ENCODE data around the gene ZNF662.

The ZNF662 gene

DNA sequence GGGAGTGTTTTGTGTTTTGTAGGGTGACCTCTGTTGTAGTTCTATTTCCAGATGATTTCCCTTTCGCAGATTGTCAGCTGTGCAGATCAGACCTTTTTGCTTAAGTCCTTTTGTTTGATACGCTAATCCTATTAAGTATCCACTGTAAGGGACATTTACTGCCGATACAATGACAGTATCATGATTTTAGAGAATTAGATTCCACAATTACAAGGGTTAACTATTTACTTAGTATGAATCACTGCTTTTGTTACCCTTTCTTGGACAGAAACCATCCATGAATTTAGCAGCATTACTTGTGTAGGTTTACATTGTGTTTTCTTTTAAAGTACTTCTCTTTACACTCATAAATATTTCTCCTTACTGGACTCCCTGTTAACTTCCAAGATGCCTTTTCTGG lies 31.4 kb downstream of the ZNF662 start:
- DNase-seq (ENCODE audit: low spot score), result no peak

DNA sequence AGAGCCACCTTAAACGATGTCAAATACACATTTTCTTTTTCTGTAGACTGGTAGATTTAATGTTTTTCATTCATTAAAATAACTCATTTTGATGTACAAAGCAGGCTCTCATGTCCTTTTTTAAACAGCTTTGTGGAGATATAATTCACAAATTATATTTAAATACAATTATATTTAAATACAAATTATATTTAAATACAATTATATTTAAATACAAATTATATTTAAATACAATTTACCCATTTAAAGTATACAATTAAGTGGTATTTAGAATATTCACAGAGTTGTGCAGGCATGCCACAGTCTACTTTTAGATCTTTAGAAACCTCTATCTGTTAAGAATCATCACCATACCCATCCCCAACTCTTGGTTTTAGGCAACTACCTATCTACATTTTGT lies 36.8 kb downstream of the ZNF662 start:
- no peak for DNase-seq (ENCODE audit: low spot score)

DNA sequence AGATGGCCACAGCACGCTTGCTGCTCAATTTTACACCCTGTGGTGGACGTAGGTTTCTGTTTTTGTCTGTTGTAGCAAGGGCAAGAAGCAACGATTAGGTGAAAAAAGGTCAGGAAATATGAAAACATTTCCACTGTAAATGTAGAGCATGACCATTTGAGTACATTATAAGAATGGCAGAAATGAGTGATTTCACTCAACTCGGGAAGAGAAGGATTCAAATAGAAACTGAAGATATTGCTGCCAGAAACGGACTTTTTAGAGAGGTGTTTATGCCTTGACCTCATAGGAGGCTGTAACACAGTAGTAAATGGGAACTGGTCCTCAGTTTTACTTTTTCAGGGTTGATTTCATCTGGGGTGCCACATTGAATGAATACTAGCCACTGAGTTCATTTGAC lies 40.1 kb downstream of the ZNF662 start:
- no peak for DNase-seq (ENCODE audit: low spot score)

DNA sequence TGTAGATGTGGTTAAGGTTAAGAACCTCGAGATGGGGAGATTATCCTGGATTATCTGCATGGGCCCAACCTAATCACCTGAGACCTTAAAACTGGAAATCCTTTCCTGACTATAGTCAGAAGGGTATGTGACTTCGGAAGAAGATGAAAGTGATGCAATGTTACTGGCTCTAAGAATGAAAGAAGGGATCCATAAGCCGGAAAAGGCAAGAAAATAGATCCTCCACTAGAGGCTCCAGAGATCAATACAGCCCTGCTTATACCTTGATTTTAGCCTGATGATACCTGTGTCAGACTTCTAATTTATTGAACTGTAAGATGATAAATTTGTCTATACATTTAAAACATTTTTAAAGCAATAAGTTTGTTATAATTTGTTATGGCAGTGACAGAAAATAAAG lies 51.6 kb downstream of the ZNF662 start:
- no peak for DNase-seq (ENCODE audit: low spot score)

DNA sequence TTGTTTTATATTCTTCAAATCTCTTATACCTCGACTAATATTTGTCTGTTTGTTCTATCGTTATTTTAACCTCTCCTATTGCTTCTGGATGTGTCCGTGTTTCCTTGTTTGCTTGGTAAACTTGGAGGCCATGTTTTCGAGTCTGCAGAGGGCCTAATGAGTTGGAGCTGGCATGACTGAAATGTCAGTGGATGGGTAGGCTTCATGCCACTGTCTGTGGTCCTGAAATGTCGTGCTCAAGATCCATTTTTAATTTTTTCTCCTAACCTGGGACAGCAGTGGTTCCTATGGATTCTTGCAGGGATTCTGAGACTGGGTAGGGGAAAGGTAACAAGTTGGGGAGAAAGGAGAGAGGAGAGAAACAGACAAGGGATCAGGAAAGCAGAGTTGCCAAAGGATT lies 54.3 kb downstream of the ZNF662 start:
- DNase-seq (ENCODE audit: low spot score), result no peak

DNA sequence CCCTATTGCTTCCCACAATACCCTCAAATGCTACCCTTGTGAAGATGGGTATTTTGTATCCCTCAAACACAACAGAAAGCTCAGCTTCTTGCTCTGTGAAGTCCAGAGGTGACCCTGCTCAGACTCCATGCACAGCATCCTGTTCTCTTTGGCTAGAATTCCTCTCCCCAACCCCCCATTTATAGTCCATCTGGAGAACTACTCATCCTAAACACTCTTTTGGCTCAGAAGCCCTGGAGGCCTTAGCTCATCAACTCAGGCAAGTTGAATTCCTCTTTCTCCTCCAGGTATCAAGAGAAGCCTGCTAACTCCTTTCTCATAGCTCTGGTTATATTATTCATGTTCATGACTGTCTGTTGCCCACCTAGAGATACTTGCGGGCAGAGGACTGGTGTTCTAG lies 54.8 kb downstream of the ZNF662 start:
- no peak for DNase-seq (ENCODE audit: low spot score)

DNA sequence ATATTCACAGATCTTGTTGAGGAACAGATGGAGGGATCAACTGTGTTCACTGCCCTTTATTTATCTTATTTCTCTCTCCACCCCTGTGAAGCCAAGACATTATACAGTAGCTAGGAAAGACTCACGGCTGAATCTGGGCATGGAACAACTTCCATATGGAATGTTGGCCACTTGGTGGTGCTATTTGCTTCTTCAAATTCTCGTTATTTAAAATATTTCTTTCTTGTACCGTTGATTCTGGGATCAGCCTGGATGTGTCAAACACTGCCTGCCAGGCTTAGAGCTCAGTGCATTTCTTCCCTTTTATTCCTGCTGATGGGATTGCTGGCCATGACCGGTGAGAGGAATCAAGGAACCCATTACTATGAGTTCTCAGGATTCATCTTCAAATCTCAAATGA lies 55.7 kb downstream of the ZNF662 start:
- DNase-seq (ENCODE audit: low spot score), result peak; percentile 53

DNA sequence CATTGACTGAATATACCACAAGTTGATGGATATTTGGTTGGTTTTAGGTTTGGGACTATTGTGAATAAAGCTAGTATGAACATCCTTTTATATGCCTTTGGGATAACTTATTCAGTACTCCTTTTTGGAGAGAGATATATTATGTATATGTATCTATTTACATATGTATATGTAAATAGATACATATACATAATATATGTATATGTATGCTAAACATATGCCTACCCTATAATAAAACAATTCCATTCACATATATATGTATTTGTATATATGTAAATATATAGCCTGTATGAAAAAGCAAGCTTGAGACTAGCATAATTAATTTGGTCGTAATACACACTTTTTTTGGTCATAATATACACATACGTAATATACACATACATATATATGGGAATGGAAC lies 57.3 kb downstream of the ZNF662 start:
- DNase-seq (ENCODE audit: low spot score), result no peak

DNA sequence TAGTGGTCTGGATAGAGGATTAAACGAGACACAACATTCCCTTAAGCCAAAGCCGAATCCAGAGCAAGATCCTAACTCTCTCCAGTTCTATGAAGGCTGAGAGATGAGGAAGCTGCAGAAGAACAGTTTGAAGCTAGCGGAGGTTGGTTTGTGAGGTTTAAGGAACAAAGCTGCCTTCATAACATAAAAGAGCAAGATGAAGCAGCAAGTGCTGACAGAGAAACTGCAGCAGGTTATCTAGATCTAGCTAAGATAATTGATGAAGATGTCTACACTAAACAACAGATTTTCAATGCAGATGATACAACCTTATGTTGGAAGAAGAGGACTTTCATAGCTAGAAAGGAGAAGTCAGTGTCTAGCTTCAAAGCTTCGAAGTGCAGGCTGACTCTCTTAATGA lies 58.3 kb downstream of the ZNF662 start:
- no peak for DNase-seq (ENCODE audit: low spot score)

All from ecto neural progenitor cell (in vitro differentiated cells).